SW480 (cell line): ENCODE measurements around the gene TAPBPL.
"Not testable (repeated sequence)": the region's sequence is repeated elsewhere in the genome, so short reads cannot be mapped to it uniquely, and the experiment has no call there.

Source experiments
- DNase-seq: peaks from one replicate; pipeline ENCODE4 v3.0.0-alpha.2; 2016; ENCODE audit warnings: low spot score

Gene TAPBPL

GRCh38 chr12:6490673-6491072 lies 38.8 kb downstream of the TAPBPL start:
- not testable (repeated sequence) for DNase-seq

DNA sequence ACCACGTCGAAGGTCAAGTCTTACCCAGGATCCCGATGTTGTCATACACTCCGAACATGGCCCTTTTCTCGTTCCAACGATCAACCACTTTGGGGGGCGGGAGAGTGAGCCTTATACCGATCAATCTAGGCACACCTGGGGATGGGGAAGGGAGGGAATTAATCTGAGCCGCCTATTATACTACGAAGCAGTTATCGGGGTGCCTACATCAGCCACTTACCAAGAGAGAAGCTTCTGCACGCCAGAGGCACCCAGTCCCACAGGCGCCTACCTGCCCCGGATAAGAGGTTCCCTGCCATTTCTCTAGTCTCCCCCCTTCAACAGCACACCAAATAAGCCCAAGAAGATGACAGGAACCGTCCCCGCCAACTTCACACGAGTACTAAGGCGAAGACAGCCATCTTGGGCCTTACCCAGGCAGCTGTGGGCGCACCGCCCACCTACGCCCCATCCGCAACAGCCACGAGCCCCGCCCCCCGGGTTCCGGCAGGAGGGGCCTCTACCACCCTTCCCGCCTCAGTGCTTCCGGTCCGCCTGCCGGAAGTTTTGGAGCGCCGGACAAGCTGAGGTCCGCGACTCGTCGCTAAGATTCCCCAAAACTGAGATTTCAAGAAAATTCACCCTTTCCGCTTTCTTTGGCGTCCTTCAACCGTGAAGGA lies 41.1 kb downstream of the TAPBPL start, which contains the start of gene MRPL51:
MRPL51 (minus strand) TSS at position 425 of the 659 bp plus-strand sequence; CDS start at position 299, 126 bp downstream.
- peak; percentile 97 for DNase-seq

DNA sequence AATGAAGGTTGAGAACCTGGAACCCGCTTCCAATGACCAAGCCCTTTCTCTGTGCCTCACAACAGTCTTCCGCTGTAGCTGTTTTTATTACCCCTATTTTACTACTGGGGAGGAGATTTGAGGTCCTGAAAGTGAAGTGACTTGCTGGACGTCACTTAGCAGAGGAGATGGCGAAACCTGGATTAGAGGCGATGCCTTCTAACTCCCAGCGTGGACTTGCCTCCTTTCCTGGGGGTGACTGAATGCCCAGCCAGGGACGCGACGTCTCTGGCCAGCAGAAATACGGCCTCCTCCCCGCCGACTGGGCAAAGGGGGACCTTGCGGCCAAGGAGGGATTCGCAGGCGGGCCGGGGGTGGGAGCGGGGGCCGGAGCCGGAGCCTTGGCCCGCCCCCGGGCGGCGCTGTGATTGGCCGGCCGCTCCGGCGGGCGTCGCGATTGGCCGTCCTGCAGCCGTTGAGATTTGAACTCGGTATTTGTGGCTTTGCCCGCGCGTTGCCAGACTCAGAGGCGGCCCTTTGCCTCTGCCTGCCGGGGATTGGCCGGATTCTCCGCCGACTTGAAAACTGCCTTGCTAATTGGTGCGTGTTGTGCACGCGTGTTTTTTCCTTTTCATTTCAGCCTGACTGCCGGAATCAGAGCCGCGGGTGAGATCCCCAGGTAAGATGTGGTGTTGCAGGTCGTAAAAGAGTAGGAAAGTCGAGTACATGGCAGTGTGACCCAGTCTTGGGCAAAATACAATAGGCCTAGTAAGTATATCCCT lies 41.8 kb downstream of the TAPBPL start, which contains the start of gene NCAPD2:
NCAPD2 (plus strand) TSS at position 606 of the 761 bp plus-strand sequence. CDS start 997 bp downstream, outside the sequence.
- peak; percentile 99 for DNase-seq

DNA sequence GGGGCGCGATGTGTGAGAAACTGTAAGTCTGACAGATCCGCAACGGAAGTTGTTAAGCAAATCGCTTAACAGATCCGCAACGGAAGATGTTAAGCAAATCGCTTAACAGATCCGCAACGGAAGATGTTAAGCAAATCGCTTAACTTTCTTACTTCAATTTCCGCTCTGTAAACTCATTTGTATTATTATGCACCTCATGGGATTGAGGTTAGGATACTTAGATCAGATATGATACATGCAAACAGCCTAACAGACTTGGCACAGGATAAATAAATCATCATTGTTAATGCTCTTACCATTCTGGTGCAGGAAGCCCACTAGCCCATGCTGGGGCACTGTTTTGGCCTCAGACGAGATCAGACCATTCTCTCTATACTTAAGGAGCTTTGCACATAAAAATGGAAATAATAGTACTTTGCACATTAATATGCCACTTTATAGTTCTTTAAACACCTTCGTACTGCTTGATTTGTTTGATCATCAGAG lies 42.5 kb downstream of the TAPBPL start:
- DNase-seq: peak; percentile 49

DNA sequence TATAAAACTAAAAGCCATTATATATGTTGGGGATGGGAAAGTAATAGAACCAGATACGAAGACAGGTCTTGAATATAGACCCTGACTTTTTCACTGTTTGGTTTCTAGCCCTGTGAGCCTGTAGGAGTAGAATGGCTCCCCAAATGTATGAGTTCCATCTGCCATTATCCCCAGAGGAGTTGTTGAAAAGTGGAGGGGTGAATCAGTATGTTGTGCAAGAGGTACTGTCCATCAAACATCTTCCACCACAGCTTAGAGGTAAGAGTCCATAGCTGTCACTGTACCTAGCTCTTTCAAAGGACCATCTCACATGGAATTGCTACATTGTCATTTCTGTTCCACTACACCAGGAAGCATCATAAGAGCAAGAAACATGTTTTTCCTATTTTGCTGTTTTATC lies 43.1 kb downstream of the TAPBPL start:
- DNase-seq: no peak

GRCh38 chr12:6497291-6497690 lies 45.4 kb downstream of the TAPBPL start:
- not testable (repeated sequence) for DNase-seq

GRCh38 chr12:6500466-6500865 lies 48.6 kb downstream of the TAPBPL start:
- DNase-seq: no peak

GRCh38 chr12:6507102-6507998 lies 55.5 kb downstream of the TAPBPL start:
- no peak for DNase-seq

DNA sequence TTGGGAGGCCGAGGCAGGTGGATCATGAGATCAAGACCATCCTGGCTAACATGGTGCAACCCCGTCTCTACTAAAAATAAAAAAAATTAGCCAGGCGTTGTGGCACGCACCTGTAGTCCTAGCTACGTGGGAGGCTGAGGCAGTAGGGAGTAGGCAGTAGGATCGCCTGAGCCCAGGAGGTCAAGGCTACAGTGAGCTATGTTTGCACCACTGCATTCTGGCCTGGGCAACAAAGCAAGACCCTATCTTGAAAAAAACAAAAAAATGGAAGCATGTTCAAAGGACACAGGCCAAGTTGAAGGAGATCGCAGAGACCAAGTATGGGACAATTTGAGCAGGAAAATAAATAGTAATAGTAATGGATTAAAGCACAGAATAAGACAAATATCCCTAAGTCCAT lies 56.2 kb downstream of the TAPBPL start:
- no peak for DNase-seq
